GM19467 (cell line): ENCODE measurements around the gene BMP3.

Experiments used
- ATAC-seq: cut with Tn5 transposase; IDR thresholded peaks from one replicate; pipeline ENCODE4 v1.9.1; 2021; ENCODE audit warnings: mild to moderate bottlenecking, moderate library complexity; ENCODE audit not compliant: unreplicated experiment

BMP3 gene

DNA sequence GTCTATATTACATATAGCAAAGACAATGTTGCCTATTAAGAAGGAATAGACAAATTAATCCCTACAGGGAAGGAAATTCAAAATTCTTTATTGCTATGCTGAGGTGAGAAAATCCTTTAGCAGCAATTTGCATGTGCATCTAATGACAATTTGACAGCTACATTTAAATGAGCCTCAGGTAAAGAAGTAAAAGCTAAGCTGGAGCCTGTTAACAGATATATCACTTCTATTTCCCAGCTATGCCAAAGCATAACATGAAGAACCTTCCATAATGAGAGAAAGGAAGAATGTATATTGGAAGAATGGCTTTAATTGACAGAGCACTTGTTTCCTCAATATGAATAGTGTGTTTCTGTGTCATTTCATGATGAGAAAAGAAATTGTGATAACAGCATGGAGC is 71.6 kb downstream of the BMP3 start:
- no peak for ATAC-seq

DNA sequence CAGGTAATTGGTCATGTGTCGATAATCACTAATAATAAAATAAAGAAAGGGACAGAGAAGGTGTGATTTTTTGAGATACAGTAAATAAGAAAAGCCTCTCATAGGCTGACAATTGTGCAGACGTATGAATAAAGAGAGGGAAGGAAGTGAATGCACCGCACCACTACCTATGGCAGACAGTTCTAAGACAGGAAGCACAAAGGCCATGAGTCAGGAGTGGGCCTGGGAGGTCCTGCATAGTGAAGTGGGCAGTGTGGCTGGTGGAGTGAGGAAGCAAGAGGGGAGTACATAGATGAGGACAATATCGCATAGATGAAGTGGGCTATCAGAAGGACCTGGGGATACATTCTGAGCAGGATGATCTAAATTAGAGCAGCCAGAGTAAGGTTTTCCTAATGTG is 75.6 kb downstream of the BMP3 start:
- no peak for ATAC-seq
